ENCODE measurements around the gene AKAP13.

DNA sequence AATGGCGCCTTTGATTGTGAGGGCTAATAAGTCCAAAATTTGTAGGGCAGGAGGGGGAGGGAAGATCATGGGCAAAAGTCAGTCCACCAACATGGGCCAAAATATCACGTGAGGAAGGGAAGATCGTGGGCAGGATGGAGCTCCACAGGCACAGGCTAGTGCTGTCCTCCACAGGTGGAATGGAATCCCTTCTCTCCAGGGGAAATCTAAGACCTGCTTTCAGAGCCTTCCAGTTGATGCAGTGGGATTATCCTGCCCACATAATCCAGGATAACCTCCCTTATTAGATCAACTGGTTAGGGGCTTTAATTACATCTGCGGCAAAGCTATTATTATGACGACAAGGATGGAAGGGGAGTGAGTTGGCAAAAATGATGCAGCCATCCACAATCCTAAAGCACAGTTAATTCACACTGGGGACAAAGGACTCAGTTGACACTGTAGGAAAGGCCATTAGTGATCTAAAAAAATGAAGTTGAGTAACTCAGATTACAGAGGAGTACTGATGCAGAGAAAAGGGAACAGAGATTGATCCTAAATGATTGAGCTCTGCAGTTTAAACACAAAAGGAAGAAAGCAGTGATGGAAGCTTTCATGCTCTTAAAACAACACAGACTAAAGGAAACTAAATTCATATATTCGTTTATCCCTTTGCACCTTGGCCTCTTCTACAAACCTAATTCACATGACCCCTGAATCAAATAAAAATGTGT is 159.8 kb downstream of the AKAP13 start:
- TF ChIP-seq, protein P1, sequence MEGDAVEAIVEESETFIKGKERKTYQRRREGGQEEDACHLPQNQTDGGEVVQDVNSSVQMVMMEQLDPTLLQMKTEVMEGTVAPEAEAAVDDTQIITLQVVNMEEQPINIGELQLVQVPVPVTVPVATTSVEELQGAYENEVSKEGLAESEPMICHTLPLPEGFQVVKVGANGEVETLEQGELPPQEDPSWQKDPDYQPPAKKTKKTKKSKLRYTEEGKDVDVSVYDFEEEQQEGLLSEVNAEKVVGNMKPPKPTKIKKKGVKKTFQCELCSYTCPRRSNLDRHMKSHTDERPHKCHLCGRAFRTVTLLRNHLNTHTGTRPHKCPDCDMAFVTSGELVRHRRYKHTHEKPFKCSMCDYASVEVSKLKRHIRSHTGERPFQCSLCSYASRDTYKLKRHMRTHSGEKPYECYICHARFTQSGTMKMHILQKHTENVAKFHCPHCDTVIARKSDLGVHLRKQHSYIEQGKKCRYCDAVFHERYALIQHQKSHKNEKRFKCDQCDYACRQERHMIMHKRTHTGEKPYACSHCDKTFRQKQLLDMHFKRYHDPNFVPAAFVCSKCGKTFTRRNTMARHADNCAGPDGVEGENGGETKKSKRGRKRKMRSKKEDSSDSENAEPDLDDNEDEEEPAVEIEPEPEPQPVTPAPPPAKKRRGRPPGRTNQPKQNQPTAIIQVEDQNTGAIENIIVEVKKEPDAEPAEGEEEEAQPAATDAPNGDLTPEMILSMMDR (IDR thresholded peaks at IDR 0.05; ENCODE audit: insufficient read depth, low read length, poor library complexity, severe bottlenecking): no peak
- no peak for TF ChIP-seq EZH2phosphoT487 (conservative IDR thresholded peaks at IDR 0.05; ENCODE audit: low read length)

Data from SU-DHL-6 (cell line).